Measurements from ENCODE around the gene PPEF1.
"Not testable (repeated sequence)": the region's sequence is repeated elsewhere in the genome, so short reads cannot be mapped to it uniquely, and the experiment has no call there.

PPEF1 gene

DNA sequence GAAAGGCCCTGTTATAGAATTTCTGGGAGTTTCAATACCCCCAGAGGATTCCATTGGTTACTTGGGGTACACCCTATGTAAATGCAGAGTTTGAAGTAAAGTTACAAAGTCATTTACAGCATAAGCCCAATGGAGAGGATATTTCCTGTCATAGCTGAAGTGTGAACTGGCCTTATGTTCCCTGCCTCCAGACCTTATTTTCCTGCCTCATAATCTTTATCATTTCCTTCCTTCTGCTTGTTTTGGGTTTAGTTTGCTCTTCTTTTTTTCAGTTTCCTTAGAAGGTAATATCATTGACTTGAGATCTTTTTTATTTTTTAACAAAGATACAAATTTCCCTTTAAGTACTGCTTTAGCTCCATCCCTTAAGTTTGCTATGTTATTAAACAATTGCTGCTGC, 85.4 kb downstream of the PPEF1 start:
- FAIRE-seq (no peak), DNase-seq (ENCODE audit: low spot score) (no peak)

GRCh38 chrX:18793601-18794089, 86.2 kb downstream of the PPEF1 start:
- FAIRE-seq = no peak
- DNase-seq (ENCODE audit: low spot score) = peak; percentile 9

DNA sequence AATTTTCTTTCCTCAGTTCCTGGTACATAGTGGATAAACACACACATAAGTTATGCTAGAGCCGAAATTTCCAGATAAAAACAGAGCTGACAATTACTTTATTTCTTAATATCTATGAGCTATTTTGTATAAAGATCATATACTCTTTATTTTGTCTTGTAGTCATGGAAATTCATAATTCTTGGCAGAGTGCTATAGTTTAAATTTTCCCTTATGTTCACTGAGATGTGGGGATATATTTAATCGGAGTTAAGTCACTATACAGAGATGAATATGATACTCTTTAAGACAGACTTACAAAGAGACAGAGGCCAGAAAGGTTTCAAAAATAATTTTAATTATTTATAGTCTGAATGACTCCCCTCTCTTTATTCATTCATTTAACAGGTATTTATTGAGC, 89.7 kb downstream of the PPEF1 start:
- DNase-seq (ENCODE audit: low spot score) = no peak

DNA sequence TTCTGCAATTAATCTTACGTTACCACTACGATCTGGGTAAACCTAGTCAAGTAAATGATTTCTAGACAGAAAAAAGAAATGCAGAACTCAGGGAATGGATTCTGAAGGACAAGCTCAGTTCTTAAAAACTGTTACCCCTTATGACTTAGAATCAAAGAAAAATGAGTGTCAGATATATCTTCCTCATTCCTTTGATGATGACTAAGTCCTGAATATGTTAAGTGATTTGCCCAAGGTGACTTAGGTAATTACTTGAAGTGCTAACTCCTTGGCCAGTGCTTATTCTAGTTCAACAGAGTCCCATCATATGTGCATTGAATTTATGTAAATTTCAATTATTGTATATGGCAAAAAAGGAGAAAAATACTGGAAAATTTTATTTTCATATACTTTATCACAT, 92.5 kb downstream of the PPEF1 start:
- FAIRE-seq = no peak

More for the DNA sequence above, 89.7 kb downstream of the PPEF1 start:
- no peak for FAIRE-seq

GRCh38 chrX:18809641-18810040, 102.2 kb downstream of the PPEF1 start:
- no peak for FAIRE-seq
- no peak for DNase-seq (ENCODE audit: low spot score)

More for the DNA sequence above, 92.5 kb downstream of the PPEF1 start:
- no peak for DNase-seq (ENCODE audit: low spot score)

DNA sequence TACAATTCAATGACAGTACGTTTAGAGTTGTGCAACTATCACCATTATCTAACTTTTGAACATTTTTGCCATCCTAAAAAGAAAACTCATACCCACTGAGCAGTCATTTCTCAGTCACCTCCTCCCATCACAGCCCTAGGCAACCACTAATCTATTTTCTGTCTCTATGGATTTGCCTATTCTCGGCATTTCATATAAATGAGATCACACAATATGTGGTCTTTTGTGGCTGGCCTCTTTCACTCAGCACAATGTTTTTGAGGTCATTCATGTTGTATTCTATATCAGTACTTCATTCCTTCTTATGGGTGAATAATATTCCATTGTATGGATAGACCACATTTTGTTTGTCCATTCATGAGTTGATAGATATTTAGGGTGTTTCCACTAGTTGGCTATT, 103.0 kb downstream of the PPEF1 start:
- no peak for FAIRE-seq
- no peak for DNase-seq (ENCODE audit: low spot score)

GRCh38 chrX:18825375-18825774, 117.9 kb downstream of the PPEF1 start:
- DNase-seq (ENCODE audit: low spot score) (no peak), FAIRE-seq (no peak)

DNA sequence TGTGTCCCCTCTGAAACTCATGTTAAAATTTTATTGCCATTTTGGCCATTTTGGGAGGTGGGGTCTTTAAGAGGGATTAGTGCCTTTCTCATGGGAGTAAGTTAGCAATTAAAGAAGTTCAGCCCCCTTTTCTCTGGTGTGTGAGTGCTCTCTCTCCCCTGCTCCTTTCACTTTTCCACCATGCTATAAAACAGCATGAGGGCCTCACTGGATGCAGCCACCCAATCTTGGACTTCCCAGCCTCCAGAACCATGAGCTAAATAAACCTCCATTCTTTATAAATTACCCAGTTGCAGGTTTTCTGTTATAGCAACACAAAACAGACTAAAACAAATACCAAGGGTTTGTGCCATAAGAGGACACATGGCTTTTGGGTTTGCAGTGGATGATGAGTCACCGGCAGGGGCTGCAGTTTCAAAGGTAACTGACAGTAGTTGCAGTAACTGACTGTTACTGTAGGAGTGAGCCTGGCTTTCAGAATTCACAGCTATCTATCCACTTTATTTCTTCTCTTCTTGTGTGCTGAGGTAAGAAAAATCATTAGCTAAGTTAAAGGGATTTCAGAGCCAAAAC, 121.5 kb downstream of the PPEF1 start:
- DNase-seq (ENCODE audit: low spot score) (peak; percentile 11), FAIRE-seq (no peak)

DNA sequence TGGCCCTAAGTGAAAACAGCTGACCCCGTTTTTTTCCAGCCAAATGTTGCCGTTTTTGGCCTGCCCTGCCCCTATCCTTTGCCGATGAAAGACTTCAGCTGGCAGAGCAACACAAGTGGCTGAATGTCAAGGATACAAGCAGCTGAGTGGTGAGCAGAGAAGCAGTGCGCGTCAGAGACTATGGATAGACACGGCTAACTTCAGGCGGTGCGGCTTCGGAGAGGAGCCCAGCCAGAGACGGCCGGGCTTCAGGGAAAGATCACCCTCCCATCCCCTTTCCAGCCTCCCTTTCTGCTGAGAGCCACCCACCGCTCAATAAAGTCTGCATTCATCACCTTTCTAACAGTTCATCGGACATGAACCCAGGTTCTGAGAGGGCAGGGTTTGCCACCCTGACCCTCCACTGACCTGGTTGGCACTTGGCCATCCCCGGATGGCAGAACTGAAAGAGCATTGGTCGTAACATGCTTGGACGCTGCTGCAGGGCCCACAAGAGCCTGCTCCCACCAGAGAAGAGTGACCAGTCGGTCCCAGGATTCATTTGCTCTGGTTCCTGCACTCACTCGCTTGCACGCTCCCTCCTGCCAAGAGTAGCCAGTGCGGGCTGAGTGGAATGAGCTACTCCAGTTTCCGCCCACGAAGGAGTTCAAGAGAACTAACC, 125.8 kb downstream of the PPEF1 start:
- DNase-seq (ENCODE audit: low spot score) = no peak
- FAIRE-seq = no peak

DNA sequence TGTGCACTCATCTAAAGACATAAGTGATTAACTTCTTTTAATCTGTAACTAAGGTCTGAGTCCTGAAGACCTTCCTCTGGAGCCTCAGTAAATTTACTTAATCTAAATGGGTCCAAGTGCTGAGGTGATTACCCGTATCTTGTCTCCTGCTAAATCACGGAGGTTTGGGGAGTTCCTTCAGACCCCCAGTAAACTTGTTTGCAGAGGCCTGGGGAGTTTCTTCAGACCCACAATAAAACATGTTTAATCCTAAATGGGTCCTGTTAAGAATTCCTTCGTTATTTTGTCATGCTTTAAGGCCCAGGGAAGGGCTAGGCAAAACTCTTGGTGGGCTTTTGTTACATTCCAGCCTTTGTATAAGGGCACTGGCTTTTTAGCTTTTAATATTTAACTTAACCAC, 140.5 kb downstream of the PPEF1 start:
- DNase-seq (ENCODE audit: low spot score); FAIRE-seq: not testable (repeated sequence)

DNA sequence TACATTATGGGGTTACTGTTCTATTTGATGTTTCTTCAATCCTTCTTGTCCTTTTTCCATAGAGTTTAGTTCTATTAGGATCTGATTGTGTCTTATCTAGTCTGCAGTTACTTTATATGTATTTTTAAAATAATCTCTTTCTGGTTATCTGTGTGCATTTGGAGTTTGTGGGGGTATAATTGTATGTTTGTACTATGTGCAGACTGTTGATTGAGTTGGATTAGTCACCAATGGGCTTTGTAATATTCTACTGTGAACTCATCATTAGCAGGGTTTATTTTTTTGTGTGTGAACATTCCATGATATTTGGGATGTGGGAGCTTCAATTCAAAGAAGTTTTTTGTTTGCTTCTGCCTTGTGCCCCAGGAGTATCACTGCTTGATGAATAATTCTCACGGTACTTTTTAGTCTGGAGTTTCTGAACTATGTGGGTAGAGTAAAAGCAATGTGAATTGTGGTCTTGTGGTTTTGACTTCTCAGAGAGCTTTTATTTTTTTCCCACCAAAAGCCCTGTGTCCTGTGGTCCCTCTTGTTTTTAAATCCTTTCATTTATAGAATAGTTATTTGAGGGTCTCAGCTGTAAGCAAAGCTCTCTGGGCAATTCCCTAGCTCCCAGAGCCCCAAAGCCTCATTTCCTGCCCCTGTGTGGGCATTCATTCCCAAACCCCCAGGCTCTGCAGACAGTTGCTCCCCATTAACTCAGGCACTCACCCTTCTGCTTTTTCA, 148.6 kb downstream of the PPEF1 start:
- FAIRE-seq = no peak

GRCh38 chrX:18856645-18856997, 149.2 kb downstream of the PPEF1 start:
- FAIRE-seq = no peak

More for the DNA sequence above, 148.6 kb downstream of the PPEF1 start:
- no peak for DNase-seq (ENCODE audit: low spot score)

GRCh38 chrX:18861511-18861910, 154.1 kb downstream of the PPEF1 start:
- FAIRE-seq (no peak), DNase-seq (ENCODE audit: low spot score) (no peak)

More at GRCh38 chrX:18856645-18856997, 149.2 kb downstream of the PPEF1 start:
- DNase-seq (ENCODE audit: low spot score) = no peak

DNA sequence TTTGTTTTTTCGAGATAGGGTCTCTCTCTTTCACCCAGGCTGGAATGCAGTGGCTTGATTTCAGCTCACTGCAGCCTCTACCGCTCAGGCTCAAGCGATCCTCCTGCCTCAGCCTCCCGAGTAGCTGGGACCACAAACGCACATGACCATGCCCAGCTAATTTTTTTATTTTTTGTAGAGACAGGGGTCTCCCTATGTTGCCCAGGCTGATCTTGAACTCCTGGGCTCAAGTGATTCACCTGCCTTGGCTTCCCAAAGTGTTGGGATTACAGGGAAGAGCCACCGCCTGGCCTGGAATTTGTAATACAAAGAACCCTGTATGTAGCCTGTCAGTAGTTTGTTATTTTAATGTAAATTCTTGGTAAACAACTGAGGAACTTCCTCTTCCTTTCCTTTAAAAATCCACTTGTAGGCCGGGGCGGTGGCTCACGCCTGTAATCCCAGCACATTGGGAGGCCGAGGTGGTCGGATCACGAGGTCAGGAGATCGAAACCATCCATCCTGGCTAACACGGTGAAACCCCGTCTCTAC, 157.0 kb downstream of the PPEF1 start:
- DNase-seq (ENCODE audit: low spot score) = no peak

GRCh38 chrX:18871161-18871890, 163.9 kb downstream of the PPEF1 start:
- no peak for FAIRE-seq
- no peak for DNase-seq (ENCODE audit: low spot score)

More for the DNA sequence above, 157.0 kb downstream of the PPEF1 start:
- no peak for FAIRE-seq

- FAIRE-seq (no peak), DNase-seq (ENCODE audit: low spot score) (no peak)
Observed at GRCh38 chrX:18871970-18872369, 164.5 kb downstream of the PPEF1 start.

- no peak for FAIRE-seq
Observed at GRCh38 chrX:18872621-18873020, 165.2 kb downstream of the PPEF1 start.

DNA sequence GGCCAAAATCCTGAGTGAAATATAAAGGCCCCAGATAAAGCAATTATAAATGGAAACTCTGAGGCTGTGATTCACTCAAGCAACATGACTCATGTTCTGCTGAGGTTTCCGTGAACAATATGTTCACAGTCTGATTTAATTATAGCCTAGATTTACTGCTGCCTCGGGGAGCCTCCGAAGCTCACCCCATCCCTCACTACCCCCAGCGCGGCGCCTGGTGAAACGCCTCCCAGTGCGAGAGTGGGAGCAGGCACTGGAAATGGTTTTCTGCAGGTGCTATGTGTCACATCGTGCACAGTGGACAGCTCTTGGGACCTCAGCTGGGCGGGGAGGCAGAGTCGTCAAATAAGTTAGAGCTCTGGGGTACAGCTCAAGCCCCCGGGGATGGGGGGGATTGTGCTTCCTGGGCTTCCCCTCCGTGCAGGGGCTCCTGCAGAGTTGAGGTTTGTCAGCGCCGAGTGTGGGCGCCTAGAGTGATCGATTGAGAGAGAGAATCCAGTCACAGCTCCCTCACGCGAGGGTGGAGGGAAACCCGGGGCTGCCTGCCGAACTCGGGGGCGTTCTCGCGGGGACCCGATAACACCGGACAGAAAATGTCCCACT, 165.8 kb downstream of the PPEF1 start:
- DNase-seq (ENCODE audit: low spot score) (peak; percentile 26), FAIRE-seq (no peak)

More at GRCh38 chrX:18872621-18873020, 165.2 kb downstream of the PPEF1 start:
- DNase-seq (ENCODE audit: low spot score) = no peak

DNA sequence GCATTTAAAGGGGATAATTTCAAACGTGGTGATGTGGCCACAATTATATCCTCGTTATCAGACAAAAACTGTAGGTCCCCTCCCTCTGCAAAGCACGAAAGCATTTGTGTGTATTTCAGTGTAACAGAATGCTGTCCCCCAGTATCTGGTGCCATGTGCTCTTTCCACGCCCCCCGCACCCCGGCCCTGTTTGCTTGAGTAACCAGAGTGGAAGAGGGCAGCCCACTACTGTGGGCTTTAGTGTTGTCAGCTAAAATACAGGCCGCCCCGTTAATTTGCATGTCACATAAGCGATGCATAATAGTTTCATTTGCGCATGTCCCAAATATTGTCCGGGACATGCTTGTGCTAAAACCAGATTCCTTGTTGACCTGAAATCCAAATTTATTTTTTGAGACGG, 166.4 kb downstream of the PPEF1 start:
- no peak for DNase-seq (ENCODE audit: low spot score)
- no peak for FAIRE-seq

- DNase-seq (ENCODE audit: low spot score) = no peak
- no peak for FAIRE-seq
Observed at GRCh38 chrX:18874560-18875255, 167.3 kb downstream of the PPEF1 start.

Data from urothelium cell line (cell line).